Measurements from ENCODE around the gene EFCAB6.
A peak's percentile ranks its signal among the peaks of the same experiment; 100 is the strongest.

EFCAB6 gene, protein sequence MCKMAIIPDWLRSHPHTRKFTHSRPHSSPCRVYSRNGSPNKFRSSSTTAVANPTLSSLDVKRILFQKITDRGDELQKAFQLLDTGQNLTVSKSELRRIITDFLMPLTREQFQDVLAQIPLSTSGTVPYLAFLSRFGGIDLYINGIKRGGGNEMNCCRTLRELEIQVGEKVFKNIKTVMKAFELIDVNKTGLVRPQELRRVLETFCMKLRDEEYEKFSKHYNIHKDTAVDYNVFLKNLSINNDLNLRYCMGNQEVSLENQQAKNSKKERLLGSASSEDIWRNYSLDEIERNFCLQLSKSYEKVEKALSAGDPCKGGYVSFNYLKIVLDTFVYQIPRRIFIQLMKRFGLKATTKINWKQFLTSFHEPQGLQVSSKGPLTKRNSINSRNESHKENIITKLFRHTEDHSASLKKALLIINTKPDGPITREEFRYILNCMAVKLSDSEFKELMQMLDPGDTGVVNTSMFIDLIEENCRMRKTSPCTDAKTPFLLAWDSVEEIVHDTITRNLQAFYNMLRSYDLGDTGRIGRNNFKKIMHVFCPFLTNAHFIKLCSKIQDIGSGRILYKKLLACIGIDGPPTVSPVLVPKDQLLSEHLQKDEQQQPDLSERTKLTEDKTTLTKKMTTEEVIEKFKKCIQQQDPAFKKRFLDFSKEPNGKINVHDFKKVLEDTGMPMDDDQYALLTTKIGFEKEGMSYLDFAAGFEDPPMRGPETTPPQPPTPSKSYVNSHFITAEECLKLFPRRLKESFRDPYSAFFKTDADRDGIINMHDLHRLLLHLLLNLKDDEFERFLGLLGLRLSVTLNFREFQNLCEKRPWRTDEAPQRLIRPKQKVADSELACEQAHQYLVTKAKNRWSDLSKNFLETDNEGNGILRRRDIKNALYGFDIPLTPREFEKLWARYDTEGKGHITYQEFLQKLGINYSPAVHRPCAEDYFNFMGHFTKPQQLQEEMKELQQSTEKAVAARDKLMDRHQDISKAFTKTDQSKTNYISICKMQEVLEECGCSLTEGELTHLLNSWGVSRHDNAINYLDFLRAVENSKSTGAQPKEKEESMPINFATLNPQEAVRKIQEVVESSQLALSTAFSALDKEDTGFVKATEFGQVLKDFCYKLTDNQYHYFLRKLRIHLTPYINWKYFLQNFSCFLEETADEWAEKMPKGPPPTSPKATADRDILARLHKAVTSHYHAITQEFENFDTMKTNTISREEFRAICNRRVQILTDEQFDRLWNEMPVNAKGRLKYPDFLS (N-terminal part only)

DNA sequence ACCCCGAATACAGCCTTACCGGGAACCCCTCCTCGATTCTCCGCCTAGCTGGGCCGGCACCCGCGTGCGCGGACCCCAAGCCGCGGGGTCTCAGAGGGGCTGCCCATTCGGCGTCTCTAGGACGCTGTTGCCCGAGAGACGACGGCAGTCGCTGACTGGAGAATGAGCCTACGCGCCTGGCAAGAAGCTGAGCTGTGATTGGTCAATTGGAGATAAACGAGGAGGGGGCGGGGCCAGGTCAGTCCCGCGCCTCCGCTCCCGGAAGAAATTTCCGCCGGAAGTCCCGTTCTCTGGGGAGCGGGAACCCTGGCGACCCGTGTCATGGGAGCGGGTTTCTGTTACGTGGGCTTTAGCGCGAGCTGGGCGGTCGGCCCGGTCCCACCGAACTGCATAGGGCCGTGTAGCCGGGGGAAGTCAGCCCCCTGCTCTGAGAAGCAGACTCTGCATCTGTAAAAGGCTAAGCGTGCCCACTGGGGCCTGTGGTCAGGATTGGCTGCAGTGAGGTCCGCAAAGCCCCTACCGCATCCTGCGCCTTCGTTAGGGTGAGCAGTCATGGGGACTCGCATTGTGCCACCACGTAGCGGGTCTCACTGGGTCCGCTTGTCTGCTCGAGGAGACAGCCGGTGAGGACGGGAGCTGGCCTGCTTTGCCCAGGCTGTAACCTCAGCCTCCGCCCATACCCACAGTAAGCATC, at the start of gene EFCAB6:
Gene EFCAB6, minus strand, starts transcription at position 157 of the 694 bp plus-strand sequence. CDS start 29,987 bp downstream, outside the sequence.
- peak; percentile 58 for DNase-seq

DNA sequence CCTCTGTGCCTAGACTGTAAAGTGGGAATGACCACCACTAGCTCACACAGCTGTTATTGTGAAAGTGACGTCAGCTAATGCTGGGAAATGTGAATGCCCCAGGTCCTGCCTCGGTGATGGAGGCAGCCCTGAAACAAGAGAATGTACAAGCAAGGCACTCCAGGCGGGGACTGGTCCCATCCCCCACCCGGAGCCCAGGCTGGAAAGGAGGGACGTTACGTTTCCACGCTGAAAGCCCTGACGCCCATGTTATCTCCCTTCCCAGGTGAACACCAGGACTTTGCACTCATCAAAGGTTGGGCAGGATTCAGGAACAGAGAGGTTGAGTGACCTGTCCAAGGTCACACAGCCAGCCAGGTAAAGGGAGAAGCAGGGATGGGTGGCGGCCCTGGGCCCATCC, 49.4 kb upstream of the EFCAB6 start:
- no peak for DNase-seq

GRCh38 chr22:43860831-43861230, 48.7 kb upstream of the EFCAB6 start:
- no peak for DNase-seq

GRCh38 chr22:43860126-43860525, 48.0 kb upstream of the EFCAB6 start:
- no peak for DNase-seq

GRCh38 chr22:43859621-43860020, 47.5 kb upstream of the EFCAB6 start:
- no peak for DNase-seq

GRCh38 chr22:43859176-43859575, 47.1 kb upstream of the EFCAB6 start:
- DNase-seq = no peak

DNA sequence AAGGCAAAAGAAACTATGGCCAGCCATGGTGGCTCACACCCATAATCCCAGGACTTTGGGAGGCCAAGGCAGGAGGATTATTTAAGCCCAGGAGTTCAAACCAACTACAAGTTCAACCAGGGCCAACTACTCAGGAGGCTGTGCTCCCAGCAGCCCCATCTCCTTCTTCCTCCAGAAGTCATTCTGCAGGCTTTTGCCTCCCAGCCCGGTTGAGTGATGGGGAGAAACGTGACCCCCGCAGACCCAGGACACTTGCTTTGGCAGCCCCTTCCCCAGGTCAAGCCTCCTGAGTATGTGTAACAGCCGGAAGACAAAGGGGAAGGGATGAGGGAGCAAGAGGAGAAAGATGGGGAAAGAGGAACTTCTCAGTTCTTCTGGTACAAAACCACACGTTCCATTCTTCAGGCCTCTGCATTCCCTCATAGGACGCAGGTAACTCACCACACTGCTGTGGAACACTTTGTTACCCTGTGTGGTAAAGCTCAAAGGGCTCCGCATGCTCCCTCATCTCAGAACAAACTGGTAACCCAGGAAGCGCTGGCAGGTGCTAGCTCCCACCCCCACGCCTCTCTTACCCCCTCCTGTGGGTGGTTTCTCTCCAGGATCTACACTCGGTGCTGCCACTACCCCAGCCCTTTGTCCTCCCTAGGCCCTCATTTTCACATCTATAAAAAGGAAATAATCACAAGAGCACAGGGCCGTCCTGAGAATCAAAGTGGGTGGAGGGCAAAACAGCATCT, 46.2 kb upstream of the EFCAB6 start:
- DNase-seq = no peak

- DNase-seq = no peak
Measured at GRCh38 chr22:43857367-43857766, 45.3 kb upstream of the EFCAB6 start.

- no peak for DNase-seq
Measured at GRCh38 chr22:43855431-43855830, 43.3 kb upstream of the EFCAB6 start.

DNA sequence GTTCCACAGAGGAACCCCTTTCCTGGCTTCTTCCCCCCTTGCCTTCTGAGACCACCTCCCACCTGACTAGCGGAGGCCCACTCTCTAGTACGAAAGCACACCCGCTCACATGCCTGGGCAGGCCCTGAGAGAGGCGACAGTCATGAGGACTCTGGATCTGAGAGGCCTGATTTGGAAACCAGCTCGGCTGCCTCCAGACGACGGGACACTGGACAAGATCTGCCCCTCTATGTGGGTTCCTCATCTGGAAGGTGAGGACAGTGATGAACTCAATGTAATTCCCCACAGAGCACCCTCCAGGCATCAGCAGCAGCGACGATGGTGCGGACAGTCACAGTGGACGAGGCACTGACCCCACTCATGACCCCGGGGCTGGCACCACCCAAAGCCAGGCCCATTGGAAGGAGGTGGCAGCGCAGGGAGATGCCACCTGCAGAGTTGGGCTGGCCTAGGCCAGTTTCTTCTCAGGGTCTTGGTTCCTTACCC, 42.7 kb upstream of the EFCAB6 start:
- DNase-seq = no peak

DNA sequence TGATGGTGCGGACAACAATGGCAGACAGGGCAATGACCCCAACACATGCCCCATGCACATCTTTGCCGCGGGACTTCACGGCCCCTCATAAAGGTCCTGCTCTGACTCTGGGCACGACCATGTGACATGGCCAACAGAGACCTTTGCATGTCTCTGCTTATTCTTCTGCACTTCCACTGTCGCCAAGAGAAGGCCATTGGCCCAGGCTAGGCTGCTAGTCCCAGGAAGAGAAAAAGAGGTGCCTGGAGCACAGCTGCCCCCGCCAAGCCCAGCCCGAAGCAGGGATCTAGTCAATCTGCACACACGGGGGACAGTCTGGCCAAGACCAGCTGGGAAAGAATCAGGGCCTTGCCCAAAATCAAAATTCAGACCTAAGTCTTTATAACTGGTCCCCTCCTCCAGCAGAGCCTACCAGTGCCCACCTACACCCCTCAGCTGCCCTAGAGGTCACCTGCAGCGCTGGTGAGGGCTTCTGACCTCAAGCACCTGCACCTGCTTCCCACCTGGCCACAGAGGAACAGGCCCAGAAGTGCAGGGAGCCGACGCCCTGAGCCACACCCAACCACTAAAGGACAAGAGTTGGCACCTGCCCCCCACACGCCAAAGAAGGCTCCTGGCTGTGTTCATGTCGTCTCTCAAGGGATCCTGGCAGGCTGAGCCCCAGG, 42.1 kb upstream of the EFCAB6 start:
- DNase-seq = no peak

DNA sequence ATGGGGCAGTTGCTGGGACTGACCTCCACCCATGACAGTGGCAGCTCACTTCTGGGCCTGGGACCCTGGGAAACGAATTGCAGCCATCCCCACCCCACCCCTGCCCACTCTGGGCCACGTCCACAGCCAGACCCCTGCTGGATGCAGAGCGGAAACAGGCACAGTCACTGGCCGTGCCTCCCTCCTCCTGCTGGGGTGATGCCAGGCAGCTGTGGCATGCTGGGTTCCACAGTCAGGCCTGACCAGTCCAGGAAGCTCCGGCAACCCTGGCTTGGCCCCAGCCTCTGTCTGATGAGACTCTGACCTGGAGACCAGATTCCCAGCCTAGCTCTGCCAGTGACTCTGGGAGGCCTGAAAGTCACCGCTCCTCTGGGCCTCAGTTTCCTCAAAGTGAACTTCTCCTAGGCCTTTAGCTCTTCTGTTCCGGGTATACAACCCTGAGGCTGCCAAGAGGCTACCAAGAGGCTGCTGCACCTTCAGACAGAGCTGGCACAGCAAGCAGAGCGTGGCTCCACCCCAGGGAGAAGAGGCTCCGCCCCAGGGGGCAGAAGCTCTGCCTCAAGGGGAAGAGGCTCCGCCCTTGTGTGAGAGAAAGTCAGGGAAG, 41.3 kb upstream of the EFCAB6 start:
- DNase-seq = no peak

DNA sequence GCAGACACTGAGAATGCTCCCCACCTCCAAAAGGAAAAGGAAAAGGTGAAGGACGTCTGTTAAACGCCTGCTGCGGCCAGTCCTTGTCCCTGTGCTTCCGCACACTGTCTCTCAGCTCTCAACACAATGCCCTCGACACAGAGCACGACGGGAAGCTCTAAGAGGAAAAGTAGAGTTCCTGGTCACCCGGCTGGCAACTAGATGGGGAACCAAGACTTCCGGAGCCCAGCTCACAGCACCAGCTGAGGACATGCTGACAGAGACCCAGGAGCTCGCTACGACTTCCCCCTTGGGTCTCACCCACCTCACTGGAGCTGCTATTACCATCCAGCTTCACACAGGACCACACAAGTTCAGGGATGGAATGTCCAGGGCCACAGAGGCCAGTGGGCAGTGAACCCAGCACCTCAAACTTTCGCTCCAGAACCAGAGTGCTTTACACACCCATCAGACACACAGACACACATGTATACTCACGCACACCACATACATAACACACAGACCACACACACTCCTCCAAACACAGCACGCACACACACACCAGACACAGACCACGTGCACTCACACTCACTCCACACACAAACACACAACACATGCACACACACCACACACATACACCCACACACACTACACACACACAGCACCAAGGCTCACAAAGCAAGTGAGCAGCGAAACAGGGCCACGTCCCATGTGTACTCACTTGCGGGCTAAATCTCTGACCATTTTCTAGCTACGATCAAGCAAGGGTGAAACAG, 40.6 kb upstream of the EFCAB6 start:
- DNase-seq = no peak

- DNase-seq = no peak
Measured at GRCh38 chr22:43851979-43852307, 39.8 kb upstream of the EFCAB6 start.

DNA sequence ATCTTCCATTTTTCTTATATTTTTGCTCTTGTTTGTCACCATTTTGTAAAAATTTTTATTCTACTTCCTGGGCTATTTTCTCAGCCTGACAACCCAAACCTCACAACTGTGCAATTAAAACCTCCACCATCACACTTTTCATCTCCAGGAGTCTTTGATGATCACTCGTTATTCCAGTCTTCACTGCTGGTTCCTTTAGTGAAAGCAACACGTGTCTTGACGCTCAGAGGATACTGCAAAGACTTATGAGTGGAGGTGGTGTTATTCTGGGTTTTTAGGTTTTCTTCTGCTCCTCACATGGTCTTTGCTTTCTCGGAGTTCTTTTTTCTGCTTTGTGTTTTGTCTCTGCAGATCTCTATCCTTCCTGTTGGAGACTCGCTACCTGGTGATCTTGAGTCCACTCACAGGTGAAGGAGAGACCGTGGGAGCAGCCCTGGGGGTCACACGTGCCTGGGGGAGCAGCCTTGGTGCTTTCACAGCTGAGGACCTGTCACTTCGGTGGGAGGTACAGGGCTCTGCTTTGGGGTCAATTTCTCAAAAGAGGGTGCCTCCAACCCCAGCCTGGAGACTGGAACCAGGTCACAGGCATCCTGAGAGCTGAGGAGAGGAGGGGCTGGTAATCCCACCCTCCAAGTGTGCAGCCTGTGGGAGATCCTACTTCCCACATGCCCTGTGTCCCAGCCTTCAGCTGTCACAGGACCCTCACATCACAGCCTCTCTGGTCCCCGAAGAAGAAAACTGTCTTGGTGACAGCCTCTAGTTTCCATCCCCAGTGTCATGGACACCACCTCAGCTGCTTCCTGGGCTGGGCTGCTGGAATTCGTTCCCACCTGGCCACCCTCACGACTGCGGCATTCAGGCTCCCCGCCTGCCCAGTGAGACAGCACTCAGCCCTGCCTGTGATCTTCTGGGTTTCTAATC, 39.2 kb upstream of the EFCAB6 start:
- DNase-seq = no peak

DNA sequence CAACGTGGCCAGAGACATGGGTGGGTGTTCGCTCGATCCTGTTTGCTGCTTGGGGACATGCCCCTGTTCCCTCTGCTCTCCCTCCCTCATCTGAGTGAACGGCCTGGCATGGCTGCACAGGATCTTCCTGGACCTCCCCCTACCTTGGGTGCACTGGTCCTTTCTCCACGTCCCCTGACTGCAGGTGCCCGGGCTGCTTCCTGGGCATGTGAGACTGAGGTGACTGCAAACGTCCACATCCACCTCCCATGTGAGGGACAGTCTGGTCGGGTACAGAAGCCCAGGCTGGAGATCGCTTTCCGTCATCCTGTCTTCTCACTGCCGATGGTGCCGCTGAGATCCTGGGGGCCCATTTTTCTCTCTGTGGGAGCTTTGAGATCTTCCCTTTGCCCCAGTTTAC, 38.4 kb upstream of the EFCAB6 start:
- no peak for DNase-seq

GRCh38 chr22:43849731-43850130, 37.6 kb upstream of the EFCAB6 start:
- no peak for DNase-seq

DNA sequence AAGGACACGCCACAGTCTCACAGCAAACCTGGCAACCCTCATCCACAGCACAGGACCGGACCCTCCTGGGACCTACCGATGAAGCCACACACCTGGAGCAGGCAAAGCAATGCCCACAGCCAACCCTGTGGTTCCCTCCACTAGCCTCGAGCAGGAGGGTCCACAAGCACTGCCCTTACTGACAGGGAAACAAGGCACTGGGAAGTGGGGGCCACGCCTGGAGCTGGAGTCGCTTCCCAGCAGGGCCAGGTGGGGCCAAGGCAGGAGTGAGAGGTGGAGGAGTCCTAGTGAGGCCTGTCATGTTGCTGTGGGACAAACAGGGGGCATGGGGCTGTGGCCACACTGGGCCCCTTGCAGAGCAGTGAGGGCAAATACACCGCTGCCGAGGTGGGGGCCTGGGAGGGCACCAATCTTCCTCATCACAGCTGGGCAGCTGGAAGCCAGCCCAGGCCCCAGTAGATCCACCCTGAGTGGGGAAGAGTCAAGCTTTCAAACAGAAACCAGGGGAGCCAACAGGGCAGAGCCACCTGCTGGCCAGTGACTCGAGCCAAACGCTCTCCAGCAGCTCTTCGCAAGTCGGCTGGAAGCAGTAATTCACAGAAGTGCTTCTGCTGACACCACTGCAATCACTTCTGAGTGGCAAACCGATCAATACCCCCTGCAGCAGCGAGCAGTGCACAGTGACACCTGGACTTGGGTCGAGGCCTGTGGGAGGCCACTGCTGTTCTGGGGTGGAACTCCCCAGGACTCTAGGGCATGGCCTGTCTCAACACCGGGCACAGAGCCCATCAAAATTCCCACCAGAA, 36.5 kb upstream of the EFCAB6 start:
- no peak for DNase-seq

All from 8988T (cell line).